COR-L47 (cell line): ENCODE results near the gene OTOGL.
A peak's percentile ranks its signal among the peaks of the same experiment; 100 is the strongest.
"Not testable (repeated sequence)": the region's sequence is repeated elsewhere in the genome, so short reads cannot be mapped to it uniquely, and the experiment has no call there.

ENCODE experiments used
- DNase-seq: peaks from one replicate; lab custom pipeline; 2025; lab: John Stamatoyannopoulos, UW

Gene OTOGL

GRCh38 chr12:80135624-80136023, 36.3 kb downstream of the OTOGL start:
- no peak for DNase-seq

- no peak for DNase-seq
These were observed 40.7 kb downstream of the OTOGL start for GRCh38 chr12:80140005-80140404.

- no peak for DNase-seq
These were observed 43.3 kb downstream of the OTOGL start for GRCh38 chr12:80142640-80143039.

GRCh38 chr12:80143537-80143936, 44.2 kb downstream of the OTOGL start:
- no peak for DNase-seq

- not testable (repeated sequence) for DNase-seq
These were observed 50.4 kb downstream of the OTOGL start for GRCh38 chr12:80149547-80150313.

- no peak for DNase-seq
These were observed 51.8 kb downstream of the OTOGL start for GRCh38 chr12:80151131-80151530.

- DNase-seq, result no peak
These were observed 54.9 kb downstream of the OTOGL start for GRCh38 chr12:80154261-80154660.

- DNase-seq, result no peak
These were observed 57.0 kb downstream of the OTOGL start for GRCh38 chr12:80156306-80156705.

GRCh38 chr12:80157645-80158044, 58.3 kb downstream of the OTOGL start:
- no peak for DNase-seq

GRCh38 chr12:80161612-80162011, 62.3 kb downstream of the OTOGL start:
- DNase-seq, result no peak

- DNase-seq, result no peak
These were observed 62.8 kb downstream of the OTOGL start for GRCh38 chr12:80162177-80162576.

- DNase-seq, result no peak
These were observed 66.4 kb downstream of the OTOGL start for GRCh38 chr12:80165746-80166145.

GRCh38 chr12:80166751-80167150, 67.4 kb downstream of the OTOGL start:
- DNase-seq, result no peak

- no peak for DNase-seq
These were observed 69.6 kb downstream of the OTOGL start for GRCh38 chr12:80168936-80169335.

GRCh38 chr12:80170915-80171314, 71.6 kb downstream of the OTOGL start:
- DNase-seq, result no peak

- no peak for DNase-seq
These were observed 73.9 kb downstream of the OTOGL start for GRCh38 chr12:80173083-80173864.

- no peak for DNase-seq
These were observed 76.1 kb downstream of the OTOGL start for GRCh38 chr12:80175307-80175930.

- DNase-seq, result no peak
These were observed 77.4 kb downstream of the OTOGL start for GRCh38 chr12:80176706-80177105.

- no peak for DNase-seq
These were observed 79.5 kb downstream of the OTOGL start for GRCh38 chr12:80178846-80179245.

GRCh38 chr12:80183939-80184338, 84.6 kb downstream of the OTOGL start:
- DNase-seq, result no peak

- DNase-seq, result no peak
These were observed 85.6 kb downstream of the OTOGL start for GRCh38 chr12:80184926-80185325.

- DNase-seq, result peak; percentile 67
These were observed 87.4 kb downstream of the OTOGL start for GRCh38 chr12:80186727-80187217.

- DNase-seq, result peak; percentile 81
These were observed 88.3 kb downstream of the OTOGL start for GRCh38 chr12:80187660-80188090.
